Transverse colon (tissue), 4 donors: ENCODE measurements around the gene SHB. TPM values are rescaled to one million over a fixed set of nuclear protein-coding genes. Genes with fewer than 3 reads are reported as not detected.
A peak's percentile ranks its signal among the peaks of the same experiment; 100 is the strongest.

Source experiments
- DNase-seq: peaks from one replicate; pipeline ENCODE4 v3.0.0-alpha.2; 2019
- H3K27ac ChIP-seq, 4 donors: fragments of 200-600 bp; sonication (generic); 2 replicates each; pipeline ENCODE4 v1.5.1; 2016 to 2018; ENCODE audit warnings: inconsistent platforms in 4 of 4
- H3K27me3 ChIP-seq: fragments of 200-600 bp; sonication (generic); 2 replicates; pipeline ENCODE4 v1.5.1; 2017; ENCODE audit warnings: inconsistent platforms
- H3K36me3 ChIP-seq, 4 donors: fragments of 200-600 bp; sonication (generic); 2 replicates each; pipeline ENCODE4 v1.5.1; 2017 to 2019; ENCODE audit warnings: inconsistent platforms in 4 of 4
- H3K4me1 ChIP-seq, 4 donors: fragments of 200-600 bp; sonication (generic); 2 replicates each; pipeline ENCODE4 v1.5.1; 2017 to 2020; ENCODE audit warnings: inconsistent platforms in 4 of 4
- H3K4me3 ChIP-seq, 4 donors: fragments of 200-600 bp; sonication (generic); 1 replicate in 1 of 4; 2 replicates in 3 of 4; pipeline versions ENCODE4 v1.5.1 to v1.6.1; 2017 to 2019; ENCODE audit warnings: inconsistent platforms in 4 of 4
- H3K9me3 ChIP-seq, 2 donors: fragments of 200-600 bp; sonication (generic); 2 replicates each; pipeline ENCODE4 v1.5.1; 2017 to 2019; ENCODE audit warnings: inconsistent platforms in 2 of 2
- CTCF ChIP-seq, 5 experiments: fragments of 200-600 bp in 3 of 5; fragments of 450-650 bp in 2 of 5; sonication (generic) in 3 of 5; IDR thresholded peaks; 1 replicate in 2 of 5; 2 replicates in 3 of 5; pipeline ENCODE4 v1.5.1; 2016 to 2017; ENCODE audit warnings: antibody characterized with exemption in 5 of 5, inconsistent platforms in 3 of 5, mild to moderate bottlenecking in 2 of 5, moderate library complexity in 1 of 5
- EP300 ChIP-seq: sonication (generic); formaldehyde crosslinking; IDR thresholded peaks from one replicate; pipeline ENCODE4 v1.6.1; 2017; ENCODE audit warnings: antibody characterized with exemption, low read depth
- POLR2A ChIP-seq: fragments of 450-650 bp; IDR thresholded peaks from one replicate; pipeline ENCODE4 v1.6.1; 2016; ENCODE audit warnings: antibody characterized with exemption, mild to moderate bottlenecking, moderate library complexity
- POLR2AphosphoS5 ChIP-seq, 3 donors: sonication (generic); formaldehyde crosslinking; IDR thresholded peaks; one replicate each; pipeline ENCODE4 v1.6.1; 2016; ENCODE audit warnings: antibody characterized with exemption in 3 of 3
- WGBS, 2 donors: methylation state at CpG; one replicate each; pipeline ENCODE4 v1.1.5; 2018; ENCODE audit warnings: low coverage in 1 of 2; 5-methylcytosine and 5-hydroxymethylcytosine counted together
- in situ Hi-C, 4 donors: fragments of 200-750 bp; cut with MboI; loops; one replicate each; pipeline versions ENCODE4 v1.15.0 to v1.15.1; 2017; ENCODE audit warnings: low sequenced_read_pairs in 3 of 4, low pct_ligation_motif_present in 1 of 4, low pct_unique_long_range_greater_than_20kb in 1 of 4
- intact Hi-C: fragments of 100-400 bp; cut with DNase I; formaldehyde crosslinking; loops from one replicate; pipeline ENCODE4 v1.15.1; 2023; ENCODE audit warnings: low total_unique reads
- total RNA-seq, 4 donors: library from RNA; depleted of rRNA; stranded (reverse); fragments of >200 nt; gene quantifications; one replicate each; pipeline ENCODE4 v1.1.0, GENCODE V29; 2016

SHB gene
- total RNA-seq, 4 donors from 2014 or later, result 11.9 to 33.7 (median 22.2) TPM

DNA sequence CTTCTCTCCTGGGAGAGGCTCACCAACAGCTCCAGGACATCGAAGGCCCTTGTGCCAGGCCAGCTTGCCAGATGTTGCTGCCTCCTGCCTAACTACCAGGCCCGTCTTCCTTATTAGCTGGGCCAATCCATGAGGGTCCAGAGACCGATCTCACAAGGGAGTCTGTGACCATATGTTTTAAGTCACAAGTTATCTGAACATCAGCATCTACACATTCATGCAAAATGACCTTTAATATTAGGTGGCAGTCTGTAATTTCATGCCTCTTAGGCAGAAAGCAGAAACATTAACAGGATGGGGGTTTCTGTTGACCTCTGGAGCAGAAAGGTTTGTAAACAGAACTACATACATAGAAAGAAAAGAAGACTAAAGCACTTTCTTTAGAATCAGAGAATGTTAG lies 90.0 kb downstream of the SHB start:
- DNase-seq, result no peak
- 77 to 93% methylated on average over 3 of the region's 3 CpGs for WGBS, 2 donors
- Histone ChIP-seq H3K36me3 (no peaks in the 10 kb centered on the region), H3K4me1 (peaks cover 0 to 7% (median 5%) of the 10 kb centered on the region in 4 donors), H3K9me3 (no peaks in the 10 kb centered on the region), H3K27ac (no peak overlapping the region), H3K4me3 (no peak overlapping the region), H3K27me3 (no peaks in the 10 kb centered on the region)
- TF ChIP-seq CTCF (IDR thresholded peaks at IDR 0.05) (no peak), POLR2A (no peak)
- in situ Hi-C loops, result no loop called here
- intact Hi-C loops, result loop anchor here (5.0 kb wide), 1 partner anchor 88 kb away; the partner anchor contains the start of gene SHB

DNA sequence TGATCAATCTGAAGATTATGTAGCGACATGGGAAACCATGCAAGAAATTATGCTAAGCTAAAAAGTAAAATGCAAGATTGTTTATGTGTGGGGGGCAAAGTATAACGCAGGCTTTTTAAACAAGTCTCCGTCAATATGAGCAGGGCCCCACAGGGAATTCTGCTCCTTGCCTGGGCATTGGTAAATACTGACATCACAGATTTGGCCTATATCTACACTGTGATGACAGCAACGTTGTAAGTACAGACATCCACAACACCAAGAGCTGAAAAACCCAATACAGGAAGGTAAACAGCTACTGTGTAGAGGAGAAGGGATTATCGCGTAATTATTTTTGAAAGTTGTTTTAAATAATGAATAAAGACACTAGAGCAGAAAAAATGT lies 90.6 kb downstream of the SHB start:
- no peaks in the 10 kb centered on the region for H3K27me3 ChIP-seq
- H3K9me3 ChIP-seq, result no peaks in the 10 kb centered on the region
- 64 to 81% methylated on average over 6 of the region's 6 CpGs for WGBS, 2 donors
- no peak overlapping the region for H3K4me3 ChIP-seq
- in situ Hi-C loops, result no loop called here
- H3K27ac ChIP-seq, result no peak overlapping the region
- peaks cover 0 to 7% (median 5%) of the 10 kb centered on the region in 4 donors for H3K4me1 ChIP-seq
- intact Hi-C loops, result loop anchor here (5.0 kb wide), 1 partner anchor 89 kb away; the partner anchor contains the start of gene SHB
- no peak for TF ChIP-seq POLR2A
- TF ChIP-seq POLR2AphosphoS5 (IDR thresholded peaks at IDR 0.05), result no peak
- TF ChIP-seq EP300, result no peak
- no peak for TF ChIP-seq CTCF (IDR thresholded peaks at IDR 0.05)
- no peaks in the 10 kb centered on the region for H3K36me3 ChIP-seq
- no peak for DNase-seq

DNA sequence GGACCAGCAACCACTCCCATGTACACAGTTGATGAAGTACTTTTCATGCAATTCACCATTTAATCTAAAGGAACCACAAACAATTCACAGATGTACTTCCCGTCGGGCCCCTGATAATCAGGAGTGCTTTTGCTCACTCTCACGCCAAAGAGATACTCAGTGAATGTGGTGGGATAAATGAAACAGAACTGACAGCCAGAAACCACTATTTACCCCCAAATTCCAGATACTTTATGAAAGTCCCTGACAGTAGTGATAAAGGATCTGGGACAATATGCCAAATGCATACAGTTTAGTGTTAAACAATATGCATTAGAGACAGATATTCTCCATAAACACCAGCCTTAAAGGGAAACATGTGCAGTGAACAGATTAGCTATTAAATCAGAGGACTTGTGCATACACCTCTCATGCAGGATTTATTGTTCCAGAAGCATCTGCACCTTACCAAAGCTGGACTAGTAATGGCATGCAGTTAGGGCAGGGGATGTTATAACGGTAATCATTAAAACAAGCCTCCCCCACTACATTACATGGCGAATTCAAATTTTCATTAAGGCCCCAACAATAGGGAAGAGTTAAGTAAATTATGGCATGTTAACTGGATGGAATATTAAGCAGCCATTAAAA lies 91.1 kb downstream of the SHB start:
- H3K4me3 ChIP-seq, result no peak overlapping the region
- in situ Hi-C loops, result no loop called here
- DNase-seq, result no peak
- no peaks in the 10 kb centered on the region for H3K9me3 ChIP-seq
- TF ChIP-seq EP300 (no peak), POLR2AphosphoS5 (IDR thresholded peaks at IDR 0.05) (no peak), CTCF (IDR thresholded peaks at IDR 0.05) (no peak), POLR2A (no peak)
- WGBS, 2 donors, result 83 to 95% methylated on average over 2 to 5 of the region's 5 CpGs
- H3K36me3 ChIP-seq, result no peaks in the 10 kb centered on the region
- H3K27me3 ChIP-seq, result no peaks in the 10 kb centered on the region
- peaks cover 0 to 7% (median 5%) of the 10 kb centered on the region in 4 donors for H3K4me1 ChIP-seq
- no peak overlapping the region for H3K27ac ChIP-seq
- intact Hi-C loops, result loop anchor here (5.0 kb wide), 1 partner anchor 89 kb away; the partner anchor contains the start of gene SHB

DNA sequence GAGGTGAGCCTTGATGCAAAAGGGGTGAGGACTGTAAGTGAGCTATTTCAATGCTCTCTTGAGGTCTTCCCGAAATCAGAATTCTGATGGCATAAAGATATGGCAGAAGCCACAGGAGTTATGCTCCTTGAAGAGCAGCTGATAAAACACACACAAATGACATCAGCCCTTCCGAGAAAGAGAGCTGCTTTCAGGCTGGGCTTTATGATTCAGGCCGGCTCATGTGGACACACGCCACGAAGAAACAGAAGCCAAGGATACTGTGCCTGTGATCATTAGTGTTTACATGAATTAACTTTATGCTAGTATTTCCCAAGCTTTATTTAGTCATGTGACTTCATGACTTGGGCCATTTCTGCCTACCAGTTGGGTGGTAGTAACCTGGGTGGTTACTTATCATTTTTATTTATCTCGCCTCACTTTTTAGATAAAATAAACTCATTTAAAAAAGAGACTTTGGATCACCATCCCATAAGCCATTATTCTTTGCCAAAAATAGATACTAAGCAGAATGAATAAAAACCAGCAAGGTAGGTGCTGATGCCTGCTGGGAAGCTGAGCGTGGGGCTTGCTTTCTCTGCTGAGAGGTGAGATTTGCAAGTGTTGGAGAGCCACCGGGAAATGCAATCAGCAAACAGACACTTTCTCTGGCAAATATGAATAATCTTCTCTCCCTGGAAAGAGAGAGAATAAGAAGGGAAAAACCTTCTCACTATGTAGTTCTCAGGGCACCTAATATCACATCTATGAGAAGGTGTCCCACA lies 92.1 kb downstream of the SHB start:
- TF ChIP-seq POLR2A, result no peak
- peak in 2 of 3 donors; percentile 19 to 49 for TF ChIP-seq POLR2AphosphoS5 (IDR thresholded peaks at IDR 0.05)
- TF ChIP-seq EP300, result no peak
- no peak for TF ChIP-seq CTCF (IDR thresholded peaks at IDR 0.05)
- DNase-seq, result no peak
- Histone ChIP-seq H3K9me3 (no peaks in the 10 kb centered on the region), H3K36me3 (no peaks in the 10 kb centered on the region), H3K27me3 (no peaks in the 10 kb centered on the region), H3K4me1 (peaks cover 0 to 7% (median 5%) of the 10 kb centered on the region in 4 donors), H3K4me3 (no peak overlapping the region), H3K27ac (peak overlapping the region; percentile 17 to 69 (median 40))
- WGBS, 2 donors, result 46 to 56% methylated on average over 3 to 8 of the region's 8 CpGs
- in situ Hi-C loops, result no loop called here
- intact Hi-C loops, result loop anchor here (5.0 kb wide), 1 partner anchor 90 kb away; the partner anchor contains the start of gene SHB
